Caco-2 (cell line): ENCODE measurements around the gene SLC25A1. TPM values are rescaled to one million over a fixed set of nuclear protein-coding genes. Genes with fewer than 3 reads are reported as not detected.

Experiments used
- BruUV-seq: library from RNA; stranded (reverse); fragments of 400-500 nt; replicated peaks from 2 replicates; lab custom pipeline; 2021; lab: Mats Ljungman, UMichigan
- CTCF ChIA-PET: fragments of 300-600 bp; sonication (Branson Sonifier 250); formaldehyde crosslinking; loops from one replicate; lab custom pipeline; 2022; ENCODE audit warnings: antibody characterized with exemption; lab: Charles Lee
- POLR2A ChIA-PET: fragments of 300-600 bp; sonication (Branson Sonifier 250); formaldehyde crosslinking; loops from one replicate; lab custom pipeline; 2022; ENCODE audit warnings: antibody characterized with exemption; lab: Charles Lee
- DNase-seq, 2 experiments: peaks; one replicate each; pipeline versions ENCODE4 v3.0.0 to v3.0.0-alpha.2; 2020 to 2022
- H3K27me3 ChIP-seq: replicated peaks from 2 replicates; pipeline ENCODE4 v1.6.0; 2011; ENCODE audit warnings: low read length; ENCODE audit not compliant: control insufficient read depth, insufficient read depth
- H3K36me3 ChIP-seq: 2 replicates; pipeline ENCODE4 v1.5.1; 2011; ENCODE audit warnings: low read length; ENCODE audit not compliant: control insufficient read depth, insufficient read depth
- H3K4me1 ChIP-seq: fragments of 250-450 bp; sonication (Bioruptor Pico); 2 replicates; pipeline ENCODE4 v1.5.1; 2020; ENCODE audit warnings: mild to moderate bottlenecking
- H3K4me3 ChIP-seq: 2 replicates; pipeline ENCODE4 v1.5.1; 2011; ENCODE audit warnings: low read depth, mild to moderate bottlenecking, control low read depth, low read length
- H3K9me3 ChIP-seq: fragments of 250-450 bp; sonication (Bioruptor Pico); 2 replicates; pipeline ENCODE4 v1.5.1; 2020; ENCODE audit warnings: mild to moderate bottlenecking, moderate library complexity
- H3K27ac Mint-ChIP-seq: one replicate; pipeline ENCODE4 v1.8.0; 2022; ENCODE audit warnings: mixed read lengths; ENCODE audit not compliant: unreplicated experiment
- H3K27me3 Mint-ChIP-seq: one replicate; pipeline ENCODE4 v1.8.0; 2022; ENCODE audit warnings: mixed read lengths; ENCODE audit not compliant: insufficient read depth, unreplicated experiment
- H3K36me3 Mint-ChIP-seq: one replicate; pipeline ENCODE4 v1.8.0; 2022; ENCODE audit warnings: mild to moderate bottlenecking, mixed read lengths; ENCODE audit not compliant: insufficient read depth, unreplicated experiment
- H3K4me1 Mint-ChIP-seq: one replicate; pipeline ENCODE4 v1.8.0; 2022; ENCODE audit warnings: low read depth, mixed read lengths; ENCODE audit not compliant: unreplicated experiment
- H3K4me3 Mint-ChIP-seq: one replicate; pipeline ENCODE4 v1.8.0; 2022; ENCODE audit warnings: mild to moderate bottlenecking, moderate library complexity, mixed read lengths; ENCODE audit not compliant: unreplicated experiment
- H3K9me3 Mint-ChIP-seq: one replicate; pipeline ENCODE4 v1.8.0; 2022; ENCODE audit warnings: mixed read lengths; ENCODE audit not compliant: unreplicated experiment
- CTCF ChIP-seq, 2 experiments: fragments of 200-600 bp in 1 of 2; IDR thresholded peaks; 1 replicate in 1 of 2; 2 replicates in 1 of 2; pipeline versions ENCODE4 v1.5.1 to v1.8.0; 2011 to 2022; ENCODE audit warnings: antibody characterized with exemption in 1 of 2, control low read depth in 1 of 2, inconsistent platforms in 1 of 2, low read depth in 1 of 2, low read length in 1 of 2, mild to moderate bottlenecking in 1 of 2, moderate library complexity in 1 of 2; ENCODE audit not compliant: insufficient read depth in 1 of 2, severe bottlenecking in 1 of 2, unreplicated experiment in 1 of 2
- intact Hi-C: fragments of 100-400 bp; cut with micrococcal nuclease; formaldehyde crosslinking; loops from one replicate; pipeline ENCODE4 v1.10.0; 2022; ENCODE audit not compliant: unreplicated experiment
- total RNA-seq: library from RNA; stranded (reverse); gene quantifications from 2 replicates; pipeline ENCODE4 v1.2.3, GENCODE V29; 2022

The SLC25A1 gene
- total RNA-seq, 1 experiment from 2014 or later, result 155 TPM

DNA sequence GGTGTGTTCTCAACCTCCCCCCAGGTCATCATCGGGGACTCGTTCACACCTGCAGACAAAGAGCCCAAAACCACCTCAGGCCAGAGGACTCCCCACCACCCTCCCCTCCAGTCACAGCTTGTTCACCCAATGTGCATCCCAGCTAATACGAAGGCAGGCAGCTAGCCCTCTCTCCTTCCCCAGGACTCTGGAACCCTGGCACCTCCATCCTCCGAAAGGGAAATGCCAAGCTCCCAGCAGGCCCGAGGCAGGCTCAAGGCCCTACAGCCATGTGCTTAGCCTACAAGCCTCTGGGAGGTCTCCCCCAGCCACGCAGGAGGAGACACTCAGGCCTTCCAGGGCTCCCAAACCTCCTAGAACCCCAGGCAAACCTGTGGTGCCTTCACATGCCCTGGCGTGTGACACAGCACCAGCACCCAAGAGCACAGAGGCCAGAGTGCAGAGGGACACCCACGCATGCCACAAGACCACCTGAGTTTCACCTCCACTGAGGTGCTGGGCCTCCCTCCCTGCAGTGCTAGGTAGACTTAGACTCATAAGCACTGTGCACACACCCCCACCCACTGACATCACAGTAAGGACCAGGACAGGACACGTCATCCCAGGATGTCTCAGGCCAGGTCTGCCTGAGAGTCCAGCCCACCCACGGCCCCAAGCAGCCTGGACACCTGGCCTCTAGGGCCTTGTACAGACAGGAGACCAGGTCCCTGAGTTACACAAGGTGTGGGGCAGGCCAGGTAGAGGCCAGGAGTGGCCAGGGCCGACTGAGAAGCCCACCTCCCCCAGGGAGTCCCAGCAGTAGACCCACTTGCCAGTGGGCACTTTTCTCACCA lies 40.9 kb downstream of the SLC25A1 start:
- no peak overlapping the region for H3K4me3 ChIP-seq
- POLR2A ChIA-PET, result no interaction called here
- no peak overlapping the region for H3K4me3 Mint-ChIP-seq
- CTCF ChIA-PET, result no interaction called here
- no peaks in the 10 kb centered on the region for H3K9me3 Mint-ChIP-seq
- BruUV-seq, result no TSS peak
- no peak for TF ChIP-seq CTCF (IDR thresholded peaks at IDR 0.05; ENCODE audit: insufficient read depth in 1 of 2, low read depth in 1 of 2, low read length in 1 of 2, severe bottlenecking in 1 of 2, unreplicated experiment in 1 of 2)
- peaks cover 29% of the 10 kb centered on the region for H3K36me3 Mint-ChIP-seq
- peaks cover 4% of the 10 kb centered on the region; the same call in 1 of the 2 replicates for H3K36me3 ChIP-seq
- intact Hi-C loops, result no loop called here
- no peaks in the 10 kb centered on the region for H3K27me3 ChIP-seq
- H3K9me3 ChIP-seq, result no peaks in the 10 kb centered on the region
- H3K4me1 ChIP-seq, result no peaks in the 10 kb centered on the region
- no peaks in the 10 kb centered on the region for H3K4me1 Mint-ChIP-seq
- H3K27ac Mint-ChIP-seq, result no peak overlapping the region
- DNase-seq, result no peak
- H3K27me3 Mint-ChIP-seq, result no peaks in the 10 kb centered on the region

- BruUV-seq, result no TSS peak
- ChIA-PET POLR2A (no interaction called here), CTCF (no interaction called here)
- Mint-ChIP-seq H3K9me3 (no peaks in the 10 kb centered on the region), H3K4me3 (no peak overlapping the region), H3K36me3 (peaks cover 29% of the 10 kb centered on the region), H3K4me1 (no peaks in the 10 kb centered on the region), H3K27ac (no peak overlapping the region), H3K27me3 (no peaks in the 10 kb centered on the region)
- Histone ChIP-seq H3K27me3 (no peaks in the 10 kb centered on the region), H3K4me1 (no peaks in the 10 kb centered on the region), H3K9me3 (no peaks in the 10 kb centered on the region), H3K36me3 (peaks cover 2% of the 10 kb centered on the region; the same call in 1 of the 2 replicates), H3K4me3 (no peak overlapping the region)
- DNase-seq, result no peak
- no peak for TF ChIP-seq CTCF (IDR thresholded peaks at IDR 0.05; ENCODE audit: insufficient read depth in 1 of 2, low read depth in 1 of 2, low read length in 1 of 2, severe bottlenecking in 1 of 2, unreplicated experiment in 1 of 2)
- intact Hi-C loops, result no loop called here
These were observed 41.6 kb downstream of the SLC25A1 start for GRCh38 chr22:19136915-19137314.

GRCh38 chr22:19134874-19135273 lies 43.7 kb downstream of the SLC25A1 start:
- H3K4me3 Mint-ChIP-seq, result no peak overlapping the region
- no peak overlapping the region for H3K4me3 ChIP-seq
- BruUV-seq, result no TSS peak
- H3K36me3 ChIP-seq, result peaks cover 2% of the 10 kb centered on the region; the same call in 1 of the 2 replicates
- H3K4me1 Mint-ChIP-seq, result no peaks in the 10 kb centered on the region
- POLR2A ChIA-PET, result no interaction called here
- no peak overlapping the region for H3K27ac Mint-ChIP-seq
- intact Hi-C loops, result no loop called here
- no peaks in the 10 kb centered on the region for H3K9me3 Mint-ChIP-seq
- TF ChIP-seq CTCF (IDR thresholded peaks at IDR 0.05; ENCODE audit: insufficient read depth in 1 of 2, low read depth in 1 of 2, low read length in 1 of 2, severe bottlenecking in 1 of 2, unreplicated experiment in 1 of 2), result no peak
- CTCF ChIA-PET, result no interaction called here
- no peaks in the 10 kb centered on the region for H3K4me1 ChIP-seq
- H3K27me3 ChIP-seq, result no peaks in the 10 kb centered on the region
- DNase-seq, result no peak
- H3K9me3 ChIP-seq, result no peaks in the 10 kb centered on the region
- peaks cover 14% of the 10 kb centered on the region for H3K36me3 Mint-ChIP-seq
- H3K27me3 Mint-ChIP-seq, result no peaks in the 10 kb centered on the region
